ENCODE data around the gene RAVER1.

The RAVER1 gene

GRCh38 chr19:10288662-10289166, 44.6 kb downstream of the RAVER1 start:
- peak overlapping the region; percentile 73 for H3K4me2 ChIP-seq (ENCODE audit: low read length)
- H3K9me3 ChIP-seq (ENCODE audit: control insufficient read depth, low read length), result no peaks in the 10 kb centered on the region
- peak overlapping the region; percentile 23 for H3K4me3 ChIP-seq (ENCODE audit: low read depth, low read length)
- H3K27me3 ChIP-seq (ENCODE audit: control insufficient read depth, insufficient read depth, low read length), result peaks cover 4% of the 10 kb centered on the region
- peaks cover 6% of the 10 kb centered on the region for H3K4me1 ChIP-seq
- H3K36me3 ChIP-seq (ENCODE audit: control insufficient read depth, insufficient read depth, low read length), result no peaks in the 10 kb centered on the region
- no peak overlapping the region for H2AFZ ChIP-seq
- H3K27ac ChIP-seq, result no peak overlapping the region
- no peak overlapping the region for H3K9ac ChIP-seq
- H3K79me2 ChIP-seq, result no peaks in the 10 kb centered on the region
- TF ChIP-seq CTCF (IDR thresholded peaks at IDR 0.05), result no peak

- Histone ChIP-seq H3K4me3 (ENCODE audit: low read depth, low read length) (no peak within 1 kb of the TSS), H3K27ac (no peak within 1 kb of the TSS), H3K36me3 (ENCODE audit: control insufficient read depth, insufficient read depth, low read length) (no peaks in the 10 kb centered on the region), H3K79me2 (no peaks in the 10 kb centered on the region), H3K9ac (no peak within 1 kb of the TSS), H3K4me2 (ENCODE audit: low read length) (peak within 1 kb of the TSS; percentile 9), H2AFZ (peak within 1 kb of the TSS; percentile 68), H3K9me3 (ENCODE audit: control insufficient read depth, low read length) (no peaks in the 10 kb centered on the region), H3K4me1 (peaks cover 6% of the 10 kb centered on the region), H3K27me3 (ENCODE audit: control insufficient read depth, insufficient read depth, low read length) (no peaks in the 10 kb centered on the region)
- TF ChIP-seq CTCF (IDR thresholded peaks at IDR 0.05), result no peak
Measured at GRCh38 chr19:10286803-10287737, 46.3 kb downstream of the RAVER1 start, which contains the start of gene ICAM4. Gene ICAM4, plus strand, starts transcription at chr19:10286955. Its CDS starts 58 bp downstream, at chr19:10287013.

GRCh38 chr19:10285393-10285792, 47.9 kb downstream of the RAVER1 start:
- Histone ChIP-seq H3K4me2 (ENCODE audit: low read length) (no peak overlapping the region), H3K36me3 (ENCODE audit: control insufficient read depth, insufficient read depth, low read length) (no peaks in the 10 kb centered on the region), H3K4me3 (ENCODE audit: low read depth, low read length) (no peak overlapping the region), H2AFZ (no peak overlapping the region), H3K27me3 (ENCODE audit: control insufficient read depth, insufficient read depth, low read length) (no peaks in the 10 kb centered on the region), H3K27ac (no peak overlapping the region), H3K9ac (no peak overlapping the region), H3K4me1 (peaks cover 3% of the 10 kb centered on the region), H3K79me2 (no peaks in the 10 kb centered on the region), H3K9me3 (ENCODE audit: control insufficient read depth, low read length) (no peaks in the 10 kb centered on the region)
- no peak for TF ChIP-seq CTCF (IDR thresholded peaks at IDR 0.05)

DNA sequence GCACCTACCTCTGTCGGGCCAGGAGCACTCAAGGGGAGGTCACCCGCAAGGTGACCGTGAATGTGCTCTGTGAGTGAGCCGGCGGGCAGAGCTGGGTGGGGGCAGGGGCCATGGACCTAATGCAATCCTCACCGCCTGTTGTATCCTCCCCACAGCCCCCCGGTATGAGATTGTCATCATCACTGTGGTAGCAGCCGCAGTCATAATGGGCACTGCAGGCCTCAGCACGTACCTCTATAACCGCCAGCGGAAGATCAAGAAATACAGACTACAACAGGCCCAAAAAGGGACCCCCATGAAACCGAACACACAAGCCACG, 48.4 kb downstream of the RAVER1 start:
- H3K9ac ChIP-seq, result no peak overlapping the region
- H3K27me3 ChIP-seq (ENCODE audit: control insufficient read depth, insufficient read depth, low read length), result no peaks in the 10 kb centered on the region
- no peak overlapping the region for H3K4me3 ChIP-seq (ENCODE audit: low read depth, low read length)
- no peaks in the 10 kb centered on the region for H3K36me3 ChIP-seq (ENCODE audit: control insufficient read depth, insufficient read depth, low read length)
- H3K27ac ChIP-seq, result no peak overlapping the region
- peaks cover 3% of the 10 kb centered on the region for H3K4me1 ChIP-seq
- no peaks in the 10 kb centered on the region for H3K79me2 ChIP-seq
- H3K4me2 ChIP-seq (ENCODE audit: low read length), result no peak overlapping the region
- H3K9me3 ChIP-seq (ENCODE audit: control insufficient read depth, low read length), result no peaks in the 10 kb centered on the region
- no peak overlapping the region for H2AFZ ChIP-seq
- TF ChIP-seq CTCF (IDR thresholded peaks at IDR 0.05), result no peak
